Measurements from ENCODE around the gene GPR63. TPM values are rescaled to one million over a fixed set of nuclear protein-coding genes. Genes with fewer than 3 reads are reported as not detected.
A peak's percentile ranks its signal among the peaks of the same experiment; 100 is the strongest.

The GPR63 gene
- total and polyA plus RNA-seq, 2 donors from 2014 or later, result 0.37 to 0.69 TPM

- FAIRE-seq, result no peak
- Histone ChIP-seq H3K36me3 (ENCODE audit: control insufficient read depth in 2 of 3, insufficient read depth in 3 of 3, low read length in 3 of 3) (no peaks in the 10 kb centered on the region), H3K4me1 (ENCODE audit: control insufficient read depth in 2 of 3, insufficient read depth in 2 of 3, low read depth in 1 of 3, low read length in 3 of 3) (no peaks in the 10 kb centered on the region), H3K4me3 (ENCODE audit: low read length in 3 of 3) (no peak overlapping the region), H3K9me3 (ENCODE audit: control insufficient read depth in 2 of 3, insufficient read depth in 1 of 3, low read length in 3 of 3) (no peaks in the 10 kb centered on the region), H3K9ac (ENCODE audit: low read length in 3 of 3) (no peak overlapping the region), H3K27me3 (ENCODE audit: control insufficient read depth, insufficient read depth, low read length) (no peaks in the 10 kb centered on the region), H3K27ac (ENCODE audit: low read depth in 2 of 2, low read length in 2 of 2) (no peak overlapping the region)
- DNase-seq, result peak in 1 of 5 donors; percentile 28
- intact Hi-C loops (cut with DNase I), result no loop called here
- no peak for TF ChIP-seq CTCF (IDR thresholded peaks at IDR 0.05; ENCODE audit: borderline replicate concordance, extremely low read depth, insufficient read depth)
Observed at GRCh38 chr6:96864216-96865054, 27.2 kb upstream of the GPR63 start.

- no peak for TF ChIP-seq CTCF (IDR thresholded peaks at IDR 0.05; ENCODE audit: borderline replicate concordance, extremely low read depth, insufficient read depth)
- H3K4me3 ChIP-seq (ENCODE audit: low read length in 3 of 3), result no peak overlapping the region
- H3K27ac ChIP-seq (ENCODE audit: low read depth in 2 of 2, low read length in 2 of 2), result no peak overlapping the region
- no peaks in the 10 kb centered on the region for H3K36me3 ChIP-seq (ENCODE audit: control insufficient read depth in 2 of 3, insufficient read depth in 3 of 3, low read length in 3 of 3)
- FAIRE-seq (no peak), DNase-seq (no peak)
- H3K27me3 ChIP-seq (ENCODE audit: control insufficient read depth, insufficient read depth, low read length), result no peaks in the 10 kb centered on the region
- H3K9me3 ChIP-seq (ENCODE audit: control insufficient read depth in 2 of 3, insufficient read depth in 1 of 3, low read length in 3 of 3), result no peaks in the 10 kb centered on the region
- no peak overlapping the region for H3K9ac ChIP-seq (ENCODE audit: low read length in 3 of 3)
- no peaks in the 10 kb centered on the region for H3K4me1 ChIP-seq (ENCODE audit: control insufficient read depth in 2 of 3, insufficient read depth in 2 of 3, low read depth in 1 of 3, low read length in 3 of 3)
- intact Hi-C loops (cut with DNase I), result no loop called here
Observed at GRCh38 chr6:96862560-96862959, 25.3 kb upstream of the GPR63 start.

GRCh38 chr6:96861588-96861987 is 24.3 kb upstream of the GPR63 start:
- TF ChIP-seq CTCF (IDR thresholded peaks at IDR 0.05; ENCODE audit: borderline replicate concordance, extremely low read depth, insufficient read depth), result no peak
- intact Hi-C loops (cut with DNase I), result no loop called here
- no peaks in the 10 kb centered on the region for H3K9me3 ChIP-seq (ENCODE audit: control insufficient read depth in 2 of 3, insufficient read depth in 1 of 3, low read length in 3 of 3)
- DNase-seq (no peak), FAIRE-seq (no peak)
- H3K27ac ChIP-seq (ENCODE audit: low read depth in 2 of 2, low read length in 2 of 2), result no peak overlapping the region
- no peak overlapping the region for H3K9ac ChIP-seq (ENCODE audit: low read length in 3 of 3)
- H3K4me3 ChIP-seq (ENCODE audit: low read length in 3 of 3), result no peak overlapping the region
- H3K27me3 ChIP-seq (ENCODE audit: control insufficient read depth, insufficient read depth, low read length), result no peaks in the 10 kb centered on the region
- no peaks in the 10 kb centered on the region for H3K36me3 ChIP-seq (ENCODE audit: control insufficient read depth in 2 of 3, insufficient read depth in 3 of 3, low read length in 3 of 3)
- no peaks in the 10 kb centered on the region for H3K4me1 ChIP-seq (ENCODE audit: control insufficient read depth in 2 of 3, insufficient read depth in 2 of 3, low read depth in 1 of 3, low read length in 3 of 3)
